Activated CD4-positive, alpha-beta T cell treated with anti-CD3 and anti-CD28 coated beads, Interleukin-2, amount 10 ng/mL, durations not matched to agents 7 days and 5 days (primary cell): ENCODE results near the gene LITAFD. TPM values are rescaled to one million over a fixed set of nuclear protein-coding genes. Genes with fewer than 3 reads are reported as not detected.
"Not testable (repeated sequence)": the region's sequence is repeated elsewhere in the genome, so short reads cannot be mapped to it uniquely, and the experiment has no call there.

Source experiments
- CTCF ChIA-PET: fragments of 350-600 bp; sonication (Branson Sonifier 250); formaldehyde crosslinking; loops from one replicate; lab custom pipeline; 2021; ENCODE audit warnings: antibody characterized with exemption; lab: Charles Lee
- POLR2A ChIA-PET: fragments of 350-600 bp; sonication (Branson Sonifier 250); formaldehyde crosslinking; loops from one replicate; lab custom pipeline; 2021; ENCODE audit warnings: antibody characterized with exemption; lab: Charles Lee
- DNase-seq: peaks from one replicate; pipeline ENCODE4 v3.0.0-alpha.2; 2020
- H3K27ac Mint-ChIP-seq: one replicate; pipeline ENCODE4 v1.8.0; 2021; ENCODE audit warnings: mild to moderate bottlenecking, moderate library complexity, mixed read lengths
- H3K27me3 Mint-ChIP-seq: one replicate; pipeline ENCODE4 v1.8.0; 2021; ENCODE audit warnings: mixed read lengths
- H3K36me3 Mint-ChIP-seq: one replicate; pipeline ENCODE4 v1.8.0; 2021; ENCODE audit warnings: low read depth, mixed read lengths
- H3K4me1 Mint-ChIP-seq: one replicate; pipeline ENCODE4 v1.8.0; 2021; ENCODE audit warnings: mixed read lengths
- H3K4me3 Mint-ChIP-seq: one replicate; pipeline ENCODE4 v1.8.0; 2021; ENCODE audit warnings: mild to moderate bottlenecking, moderate library complexity, mixed read lengths
- H3K9me3 Mint-ChIP-seq: one replicate; pipeline ENCODE4 v1.8.0; 2021; ENCODE audit warnings: mixed read lengths
- total RNA-seq, 2 experiments: library from RNA; stranded (reverse); gene quantifications; one replicate each; pipeline ENCODE4 v1.2.3, GENCODE V29; 2021

The LITAFD gene
- total RNA-seq, 2 experiments from 2014 or later: not detected

DNA sequence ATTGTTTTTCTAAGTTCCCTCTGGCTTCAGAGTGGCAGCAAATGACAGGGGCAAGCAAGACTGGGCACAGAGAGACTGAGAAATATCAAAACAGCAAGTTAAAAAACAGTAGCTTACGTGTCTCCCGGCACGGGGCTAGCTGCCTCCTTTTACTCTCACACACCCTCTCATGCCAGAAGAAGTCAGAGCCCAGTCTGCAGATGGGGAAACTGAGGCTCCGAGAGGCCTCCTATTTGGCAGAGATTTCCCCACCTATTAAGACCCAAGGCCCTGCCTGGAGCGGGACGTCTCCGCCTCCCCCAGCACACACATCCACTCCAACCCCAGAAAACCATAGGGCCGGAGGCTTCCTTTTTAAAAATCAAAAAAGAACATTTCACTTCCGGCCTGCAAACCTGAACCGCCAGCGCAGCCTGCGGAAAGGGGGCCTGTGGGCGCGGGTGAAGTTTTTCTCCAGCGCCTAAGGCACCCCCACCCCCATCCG, 14.2 kb upstream of the LITAFD start:
- H3K4me1 Mint-ChIP-seq: peaks cover 51% of the 10 kb centered on the region
- peak; percentile 81 for DNase-seq
- H3K4me3 Mint-ChIP-seq: peak overlapping the region; percentile 88
- no peaks in the 10 kb centered on the region for H3K27me3 Mint-ChIP-seq
- CTCF ChIA-PET: interaction anchor here (0.8 to 2.4 kb wide), 7 partner anchors 13 to 240 kb away, joined by 3 to 9 read pairs (median 3); no protein-coding TSS in a partner anchor
- H3K36me3 Mint-ChIP-seq: peaks cover 25% of the 10 kb centered on the region
- POLR2A ChIA-PET: no interaction called here
- no peaks in the 10 kb centered on the region for H3K9me3 Mint-ChIP-seq
- H3K27ac Mint-ChIP-seq: peak overlapping the region; percentile 94

DNA sequence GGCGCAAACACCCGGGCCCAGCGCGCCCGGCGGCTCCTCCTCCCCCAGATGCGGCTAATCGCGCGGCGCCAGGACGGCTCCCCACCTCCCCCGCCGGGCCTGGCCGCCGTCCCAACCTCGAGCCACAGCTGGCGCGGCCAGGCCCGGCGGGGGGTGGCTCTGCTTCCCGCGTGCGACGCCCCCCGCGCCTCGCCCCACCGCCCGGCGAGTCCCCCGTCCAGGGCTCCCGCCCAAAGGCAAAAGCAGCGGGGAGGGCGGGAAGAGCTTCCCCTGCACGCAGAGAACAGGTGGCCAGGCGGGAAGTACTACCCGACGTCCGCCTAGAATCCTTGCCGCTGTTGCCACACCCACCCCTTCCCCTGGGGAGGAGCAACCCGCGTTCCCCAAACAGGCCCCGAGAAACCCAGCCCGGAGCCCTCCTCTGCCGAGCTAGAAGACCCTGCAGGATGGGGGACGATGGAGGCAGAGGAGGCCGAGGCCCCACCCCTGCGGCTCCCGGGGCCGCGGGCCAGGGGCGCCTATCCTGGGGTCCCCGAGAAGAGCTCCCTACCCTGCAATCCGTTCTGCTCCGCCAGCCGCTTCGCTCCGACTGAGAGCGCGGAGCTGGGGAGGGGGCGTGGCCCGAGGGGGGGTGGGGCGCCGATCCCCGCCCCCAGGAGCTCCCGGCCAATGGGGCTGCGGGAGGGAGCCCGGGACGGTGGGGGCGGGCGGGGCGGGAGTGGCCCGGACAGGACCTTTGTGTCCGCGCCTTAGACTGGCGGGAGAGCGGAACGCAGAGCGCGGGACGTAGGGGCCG, 13.5 kb upstream of the LITAFD start, which contains the start of gene CARHSP1:
Gene CARHSP1, minus strand, starts transcription at position 591 of the 796 bp plus-strand sequence. CDS start 9,678 bp downstream, outside the sequence.
- peaks cover 25% of the 10 kb centered on the region for H3K36me3 Mint-ChIP-seq
- peak within 1 kb of the TSS; percentile 97 for H3K27ac Mint-ChIP-seq
- DNase-seq: peak; percentile 88
- no peaks in the 10 kb centered on the region for H3K9me3 Mint-ChIP-seq
- peaks cover 51% of the 10 kb centered on the region for H3K4me1 Mint-ChIP-seq
- ChIA-PET POLR2A (interaction anchor here (0.6 to 0.9 kb wide), 4 partner anchors 11 to 95 kb away, joined by 3 to 5 read pairs (median 3); partner anchors contain the start of gene USP7), CTCF (interaction anchor here (0.6 to 2.4 kb wide), 13 partner anchors 10 to 241 kb away, joined by 3 to 9 read pairs (median 3); partner anchors contain the start of genes PMM2 and TMEM186)
- H3K4me3 Mint-ChIP-seq: peak within 1 kb of the TSS; percentile 88
- H3K27me3 Mint-ChIP-seq: no peaks in the 10 kb centered on the region

DNA sequence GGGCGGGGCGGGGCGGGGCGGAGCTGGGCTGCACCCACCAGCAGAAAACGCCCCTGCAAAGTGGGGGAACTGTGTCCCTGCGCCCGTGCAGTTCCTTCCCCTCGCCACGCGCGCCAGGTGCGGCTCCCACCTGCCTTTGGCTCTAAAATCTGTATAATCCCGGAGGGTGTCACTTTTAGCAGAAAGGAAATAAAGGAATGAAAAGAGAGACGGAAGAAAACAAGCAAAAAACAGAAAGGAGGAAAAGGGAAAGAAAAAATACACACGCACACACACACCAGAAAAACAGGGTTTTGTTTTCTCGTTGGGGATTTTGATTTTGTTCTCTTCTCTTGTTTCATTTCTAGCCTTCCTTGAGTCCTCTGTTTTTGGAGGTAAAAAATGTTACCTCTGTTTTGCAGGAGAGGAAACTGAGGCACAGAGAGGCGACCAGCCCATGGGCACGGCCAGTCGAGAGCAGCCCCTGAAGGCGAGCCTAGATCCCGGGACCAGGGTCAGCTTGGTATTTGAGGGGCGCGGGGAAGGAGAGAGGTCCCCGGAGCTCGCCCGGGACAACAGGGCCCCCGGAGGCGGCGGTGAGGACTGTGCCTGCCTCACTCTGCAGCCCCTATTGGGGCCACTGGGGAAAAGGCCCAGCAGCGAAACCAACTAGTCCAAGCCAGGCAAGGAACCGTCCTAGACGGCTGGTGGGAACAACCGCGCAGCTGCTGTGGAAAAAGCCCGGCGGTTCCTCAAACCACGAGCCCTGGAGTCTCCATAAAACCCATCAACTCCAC, 12.8 kb upstream of the LITAFD start:
- H3K4me1 Mint-ChIP-seq: peaks cover 46% of the 10 kb centered on the region
- ChIA-PET POLR2A (interaction anchor here (0.6 to 0.9 kb wide), 3 partner anchors 12 to 73 kb away, joined by 3 to 5 read pairs (median 3); no protein-coding TSS in a partner anchor), CTCF (interaction anchor here (0.6 to 2.4 kb wide), 13 partner anchors 9 to 243 kb away, joined by 3 to 13 read pairs (median 4); partner anchors contain the start of genes PMM2 and TMEM186)
- H3K4me3 Mint-ChIP-seq: peak overlapping the region; percentile 88
- peaks cover 20% of the 10 kb centered on the region for H3K36me3 Mint-ChIP-seq
- no peaks in the 10 kb centered on the region for H3K27me3 Mint-ChIP-seq
- no peak for DNase-seq
- peak overlapping the region; percentile 97 for H3K27ac Mint-ChIP-seq
- H3K9me3 Mint-ChIP-seq: no peaks in the 10 kb centered on the region

DNA sequence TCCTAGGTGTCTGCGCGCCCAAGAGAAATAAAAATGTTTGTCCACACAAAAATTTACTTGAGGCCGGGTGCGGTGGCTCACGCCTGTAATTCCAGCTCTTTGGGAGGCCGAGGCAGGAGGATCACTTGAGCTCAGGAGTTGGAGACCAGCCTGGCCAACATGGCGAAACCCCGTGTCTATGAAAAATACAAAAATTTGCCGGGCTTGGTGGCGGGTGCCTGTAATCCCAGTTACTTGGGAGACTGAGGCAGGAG, 12.2 kb upstream of the LITAFD start:
- Mint-ChIP-seq H3K4me3 (peak overlapping the region; percentile 88), H3K27ac (peak overlapping the region; percentile 97), H3K36me3 (peaks cover 19% of the 10 kb centered on the region), H3K4me1 (peaks cover 46% of the 10 kb centered on the region)
- POLR2A ChIA-PET, H3K27me3 Mint-ChIP-seq, DNase-seq, H3K9me3 Mint-ChIP-seq: not testable (repeated sequence)
- CTCF ChIA-PET: interaction anchor here (1.5 to 2.4 kb wide), 2 partner anchors 10 to 243 kb away, joined by 9 to 13 read pairs; no protein-coding TSS in a partner anchor

DNA sequence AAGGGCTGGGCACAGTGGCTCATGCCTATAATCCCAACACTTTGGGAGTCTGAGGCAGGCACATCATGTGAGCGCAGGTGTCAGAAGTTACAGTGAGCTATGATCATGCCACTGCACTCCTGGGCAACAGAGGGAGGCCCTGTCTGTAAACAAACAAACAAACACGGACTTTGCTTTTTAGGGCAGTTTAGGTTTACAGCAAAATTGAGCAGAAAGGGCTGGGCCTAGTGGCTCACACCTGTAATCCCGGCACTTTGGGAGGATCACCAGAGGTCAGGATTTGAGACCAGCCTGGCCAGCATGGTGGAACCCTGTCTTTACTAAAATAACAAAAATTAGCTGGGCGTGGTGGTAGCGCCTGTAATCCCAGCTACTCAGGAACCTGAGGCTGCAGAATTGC, 10.1 kb upstream of the LITAFD start:
- ChIA-PET POLR2A (no interaction called here), CTCF (interaction anchor here (0.9 to 1.3 kb wide), 4 partner anchors 29 to 305 kb away, joined by 3 to 4 read pairs (median 3); no protein-coding TSS in a partner anchor)
- no peaks in the 10 kb centered on the region for H3K27me3 Mint-ChIP-seq
- no peak overlapping the region for H3K4me3 Mint-ChIP-seq
- peaks cover 29% of the 10 kb centered on the region for H3K4me1 Mint-ChIP-seq
- DNase-seq: no peak
- H3K27ac Mint-ChIP-seq: no peak overlapping the region
- H3K36me3 Mint-ChIP-seq: peaks cover 11% of the 10 kb centered on the region
- H3K9me3 Mint-ChIP-seq: no peaks in the 10 kb centered on the region

DNA sequence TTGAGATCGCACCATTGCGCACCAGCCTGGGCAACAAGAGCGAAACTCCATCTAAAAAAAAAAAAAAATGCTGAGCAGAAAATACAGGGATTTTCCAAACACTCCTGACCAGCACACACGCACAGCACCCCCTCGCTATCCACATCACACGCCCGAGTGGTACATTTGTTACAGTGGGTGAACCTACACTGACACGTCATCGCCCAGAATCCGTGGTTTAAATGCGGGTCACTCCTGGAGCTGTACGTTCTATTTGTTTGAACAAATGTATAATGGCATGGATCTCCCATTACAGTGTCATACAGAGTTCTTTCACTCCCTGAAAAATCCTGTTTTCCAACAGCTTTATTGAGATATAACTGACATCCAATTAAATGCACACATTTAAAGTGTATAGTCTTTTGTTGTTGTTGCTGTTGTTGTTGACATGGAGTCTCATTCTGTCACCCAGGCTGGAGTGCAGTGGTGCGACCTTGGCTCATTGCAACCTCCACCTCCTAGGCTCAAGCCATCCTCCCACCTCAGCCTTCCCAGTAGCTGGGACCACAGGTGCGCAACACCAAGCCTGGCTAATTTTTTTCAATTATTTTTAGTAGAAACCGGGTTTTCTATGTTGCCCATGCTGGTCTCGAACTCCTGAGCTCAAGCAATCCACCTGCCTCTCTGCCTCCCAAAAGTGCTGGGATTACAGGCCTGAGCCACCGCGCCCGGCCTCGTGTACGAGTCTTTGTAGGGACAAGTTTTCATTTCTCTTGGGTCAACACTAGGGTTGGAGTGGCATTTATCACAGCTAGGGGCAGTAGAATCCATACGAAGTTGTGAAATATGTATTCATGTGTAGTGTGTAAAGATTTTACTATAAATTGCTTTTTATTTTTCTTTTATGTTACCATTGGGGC, 8.9 kb upstream of the LITAFD start:
- POLR2A ChIA-PET: no interaction called here
- peaks cover 30% of the 10 kb centered on the region for H3K4me1 Mint-ChIP-seq
- H3K9me3 Mint-ChIP-seq: no peaks in the 10 kb centered on the region
- no peak for DNase-seq
- no peaks in the 10 kb centered on the region for H3K36me3 Mint-ChIP-seq
- no peaks in the 10 kb centered on the region for H3K27me3 Mint-ChIP-seq
- H3K27ac Mint-ChIP-seq: no peak overlapping the region
- H3K4me3 Mint-ChIP-seq: no peak overlapping the region
- CTCF ChIA-PET: interaction anchor here (0.6 to 1.4 kb wide), 9 partner anchors 12 to 306 kb away, joined by 3 to 4 read pairs (median 3); no protein-coding TSS in a partner anchor

DNA sequence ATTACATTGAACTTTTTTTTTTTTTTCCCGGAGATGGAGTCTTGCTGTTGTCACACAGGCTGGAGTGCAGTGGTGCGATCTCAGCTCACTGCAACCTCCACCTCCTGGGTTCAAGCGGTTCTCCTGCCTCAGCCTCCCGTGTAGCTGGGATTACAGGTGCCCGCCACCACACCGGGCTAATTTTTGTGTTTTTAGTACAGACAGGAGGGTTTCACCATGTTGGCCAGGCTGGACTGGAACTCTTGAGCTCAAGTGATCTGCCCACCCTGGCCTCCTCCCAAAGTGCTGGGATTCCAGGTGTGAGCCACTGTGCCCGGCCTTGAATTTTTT, 8.3 kb upstream of the LITAFD start:
- CTCF ChIA-PET: interaction anchor here (0.6 to 1.4 kb wide), 5 partner anchors 12 to 269 kb away, joined by 3 to 4 read pairs (median 3); no protein-coding TSS in a partner anchor
- H3K4me1 Mint-ChIP-seq: peaks cover 36% of the 10 kb centered on the region
- H3K9me3 Mint-ChIP-seq, H3K36me3 Mint-ChIP-seq, POLR2A ChIA-PET, H3K27ac Mint-ChIP-seq, H3K4me3 Mint-ChIP-seq, H3K27me3 Mint-ChIP-seq, DNase-seq: not testable (repeated sequence)

DNA sequence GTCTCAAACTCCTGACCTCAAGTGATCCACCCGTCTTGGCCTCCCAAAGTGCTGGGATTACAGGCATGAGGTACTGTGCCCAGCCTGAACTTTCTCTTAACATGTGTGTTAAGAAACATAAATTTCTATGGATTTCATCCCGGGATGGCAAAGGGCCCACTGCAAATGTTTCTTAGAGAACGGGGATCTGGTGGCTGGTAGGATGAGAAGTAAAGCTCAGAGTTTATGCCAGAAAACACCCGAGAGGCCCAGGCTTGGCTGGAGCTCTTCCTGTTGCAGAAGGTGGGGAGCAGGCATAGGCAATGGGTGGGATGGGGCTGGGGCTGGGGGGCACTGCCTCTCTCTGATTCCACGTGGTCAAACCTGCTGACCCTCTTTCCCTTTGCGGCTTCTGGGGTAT, 7.8 kb upstream of the LITAFD start:
- no peaks in the 10 kb centered on the region for H3K27me3 Mint-ChIP-seq
- no peaks in the 10 kb centered on the region for H3K9me3 Mint-ChIP-seq
- no peak overlapping the region for H3K4me3 Mint-ChIP-seq
- H3K4me1 Mint-ChIP-seq: peaks cover 32% of the 10 kb centered on the region
- ChIA-PET CTCF (interaction anchor here (0.6 to 1.4 kb wide), 5 partner anchors 14 to 268 kb away, joined by 3 to 4 read pairs (median 3); no protein-coding TSS in a partner anchor), POLR2A (no interaction called here)
- H3K36me3 Mint-ChIP-seq: no peaks in the 10 kb centered on the region
- H3K27ac Mint-ChIP-seq: peak overlapping the region; percentile 76
- no peak for DNase-seq

DNA sequence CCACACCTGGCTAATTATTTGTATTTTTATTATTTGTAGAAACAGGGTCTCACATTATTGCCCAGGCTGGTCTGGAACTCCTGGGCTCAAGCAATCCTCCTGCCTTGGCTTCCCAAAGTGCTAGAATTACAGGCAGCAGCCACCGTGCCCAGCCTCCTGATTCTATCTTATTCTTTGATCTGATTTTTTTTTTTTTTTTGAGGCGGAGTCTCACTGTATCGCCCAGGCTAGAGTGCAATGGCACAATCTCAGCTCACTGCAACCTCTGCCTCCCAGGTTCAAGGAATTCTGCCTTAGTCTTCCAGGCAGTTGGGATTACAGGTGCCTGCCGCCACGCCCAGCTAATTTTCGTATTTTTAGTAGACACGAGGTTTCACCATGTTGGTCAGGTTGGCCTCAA, 6.8 kb upstream of the LITAFD start:
- POLR2A ChIA-PET, H3K4me3 Mint-ChIP-seq, H3K9me3 Mint-ChIP-seq, H3K27me3 Mint-ChIP-seq, H3K36me3 Mint-ChIP-seq, DNase-seq: not testable (repeated sequence)
- Mint-ChIP-seq H3K4me1 (peaks cover 29% of the 10 kb centered on the region), H3K27ac (peak overlapping the region; percentile 31)
- CTCF ChIA-PET: interaction anchor here (1.3 to 1.4 kb wide), 2 partner anchors 20 to 308 kb away, joined by 3 to 4 read pairs; no protein-coding TSS in a partner anchor

DNA sequence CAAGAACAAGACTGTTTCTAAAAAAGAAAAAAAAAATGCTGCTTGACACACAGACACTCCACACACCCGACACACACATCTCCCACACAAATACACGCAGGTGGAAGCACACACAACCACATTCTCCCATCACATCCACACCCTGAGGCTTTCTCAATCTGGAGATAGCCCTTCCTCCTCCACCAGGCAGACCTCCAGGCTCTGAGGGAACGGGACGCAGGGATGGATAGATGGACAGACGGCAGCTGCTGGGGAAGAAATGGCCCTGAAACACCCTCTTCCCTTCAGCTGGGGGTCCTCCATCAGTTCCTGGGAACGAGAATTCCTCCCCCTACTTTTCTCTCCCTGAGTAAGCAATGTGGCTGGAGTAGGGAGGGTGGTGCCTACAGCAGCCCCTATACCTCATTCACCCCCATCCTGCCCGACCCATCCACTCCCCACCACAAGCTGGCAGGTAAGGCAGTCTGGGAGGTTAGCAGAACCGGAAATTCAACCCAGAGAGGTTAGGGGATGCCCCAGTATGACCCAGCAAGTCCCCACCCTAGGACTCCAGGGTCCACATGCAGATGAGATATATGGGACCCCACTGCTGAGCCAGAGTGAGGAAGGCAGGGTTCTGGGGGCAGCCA, 4.1 kb upstream of the LITAFD start:
- Mint-ChIP-seq H3K27ac (no peak overlapping the region), H3K27me3 (no peaks in the 10 kb centered on the region), H3K4me1 (peaks cover 21% of the 10 kb centered on the region), H3K36me3 (no peaks in the 10 kb centered on the region), H3K4me3 (no peak overlapping the region), H3K9me3 (no peaks in the 10 kb centered on the region)
- POLR2A ChIA-PET: no interaction called here
- CTCF ChIA-PET: interaction anchor here (0.6 to 3.6 kb wide), 5 partner anchors 9 to 87 kb away, joined by 3 to 17 read pairs (median 4); partner anchors contain the start of gene CARHSP1
- DNase-seq: no peak

DNA sequence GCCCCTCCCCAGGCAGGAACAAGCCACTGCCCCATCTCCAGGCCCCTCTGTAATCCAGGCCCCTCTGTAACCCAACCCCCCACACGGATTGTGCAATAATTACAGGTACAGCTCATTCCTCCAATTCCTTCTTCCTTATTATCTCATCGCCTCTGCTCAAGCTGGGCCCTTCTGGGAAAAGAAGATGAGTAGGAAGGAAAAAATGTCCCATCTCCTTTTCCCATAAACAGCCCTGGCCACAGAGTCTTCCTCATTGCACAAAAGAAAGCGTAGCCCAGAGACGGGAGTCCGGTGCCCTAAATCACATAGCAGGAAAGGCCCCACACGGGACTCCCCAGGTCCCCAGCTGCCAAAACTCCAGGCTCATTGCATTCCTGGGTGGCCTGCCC, 3.6 kb upstream of the LITAFD start:
- no peak overlapping the region for H3K4me3 Mint-ChIP-seq
- no peaks in the 10 kb centered on the region for H3K9me3 Mint-ChIP-seq
- H3K27me3 Mint-ChIP-seq: no peaks in the 10 kb centered on the region
- ChIA-PET POLR2A (no interaction called here), CTCF (interaction anchor here (0.9 to 3.6 kb wide), 3 partner anchors 9 to 12 kb away, joined by 3 to 17 read pairs (median 7); partner anchors contain the start of gene CARHSP1)
- DNase-seq: no peak
- H3K36me3 Mint-ChIP-seq: no peaks in the 10 kb centered on the region
- peaks cover 21% of the 10 kb centered on the region for H3K4me1 Mint-ChIP-seq
- H3K27ac Mint-ChIP-seq: no peak overlapping the region
